NOMO-1 treated with dmso at 0.1 percent for 144 hours (cell line): ENCODE results near the gene ARHGAP42.

ENCODE experiments used
- DNase-seq: peaks from one replicate; lab custom pipeline; 2025; ENCODE audit not compliant: unreplicated experiment; lab: John Stamatoyannopoulos, UW

The ARHGAP42 gene

GRCh38 chr11:100757646-100758045, 70.6 kb downstream of the ARHGAP42 start:
- no peak for DNase-seq

- no peak for DNase-seq
Measured at GRCh38 chr11:100759106-100759505, 72.0 kb downstream of the ARHGAP42 start.

DNA sequence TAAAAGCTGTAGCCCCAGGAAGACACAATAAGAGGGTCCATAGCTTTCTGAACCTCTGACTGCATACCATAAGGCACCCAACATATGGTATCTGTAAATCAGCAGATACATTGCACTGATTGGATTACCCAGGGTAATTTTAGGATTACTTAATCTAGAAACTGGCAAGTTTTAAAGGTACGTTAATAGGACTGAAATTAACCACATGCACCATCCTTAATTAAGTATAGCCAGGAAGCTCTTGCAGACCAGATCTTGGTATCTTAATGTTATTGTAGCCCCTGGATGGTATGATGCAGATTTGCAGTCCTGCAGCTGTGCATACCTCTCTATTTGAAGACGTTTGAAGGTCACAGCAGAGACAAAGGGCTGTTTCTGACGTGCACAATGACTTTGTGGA, 72.8 kb downstream of the ARHGAP42 start:
- no peak for DNase-seq

DNA sequence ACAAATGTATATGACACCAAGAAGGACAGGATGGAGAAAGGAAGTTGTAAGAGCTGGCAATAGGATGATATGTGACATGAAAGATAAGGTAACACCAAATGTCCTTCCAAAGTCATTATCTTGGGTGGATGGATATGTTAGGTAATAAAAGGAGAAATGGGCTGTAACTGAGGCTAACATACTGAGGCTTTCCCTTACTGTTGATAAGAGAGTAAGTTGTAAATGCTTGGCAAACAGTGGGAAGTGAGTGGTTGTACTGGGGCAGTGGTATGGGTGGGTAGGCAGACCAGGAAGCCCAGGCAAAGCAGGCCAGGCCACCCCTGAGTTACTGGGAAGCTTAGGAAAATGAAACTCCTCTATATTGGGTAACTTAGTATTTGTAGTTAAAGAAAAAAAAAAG, 73.7 kb downstream of the ARHGAP42 start:
- peak; percentile 46 for DNase-seq

DNA sequence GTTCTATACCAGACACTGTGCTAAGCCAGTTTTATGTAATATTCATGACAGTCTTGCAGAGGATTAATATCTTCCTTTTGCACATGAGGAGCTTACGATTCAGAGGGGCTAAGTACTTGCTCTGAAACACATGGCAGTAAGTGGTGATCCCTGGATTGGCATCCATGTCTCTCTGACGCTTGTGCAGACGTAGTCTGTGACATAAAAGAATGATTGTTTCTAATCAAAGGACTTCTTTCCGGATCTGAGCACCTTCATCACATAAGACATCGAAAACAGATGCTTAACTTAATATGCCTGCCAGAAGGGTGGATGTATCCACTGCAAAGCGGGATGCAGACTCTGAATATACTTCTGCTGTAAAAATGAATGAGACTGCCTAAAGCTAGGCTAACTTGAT, 74.8 kb downstream of the ARHGAP42 start:
- DNase-seq: no peak

GRCh38 chr11:100766764-100767163, 79.7 kb downstream of the ARHGAP42 start:
- DNase-seq: no peak

- DNase-seq: no peak
Measured at GRCh38 chr11:100769165-100769564, 82.1 kb downstream of the ARHGAP42 start.

- no peak for DNase-seq
Measured at GRCh38 chr11:100769617-100770016, 82.5 kb downstream of the ARHGAP42 start.

- no peak for DNase-seq
Measured at GRCh38 chr11:100774132-100774531, 87.0 kb downstream of the ARHGAP42 start.

GRCh38 chr11:100774859-100775258, 87.8 kb downstream of the ARHGAP42 start:
- DNase-seq: no peak

- DNase-seq: no peak
Measured at GRCh38 chr11:100776212-100776896, 89.3 kb downstream of the ARHGAP42 start.

- DNase-seq: no peak
Measured at GRCh38 chr11:100777103-100777502, 90.0 kb downstream of the ARHGAP42 start.

DNA sequence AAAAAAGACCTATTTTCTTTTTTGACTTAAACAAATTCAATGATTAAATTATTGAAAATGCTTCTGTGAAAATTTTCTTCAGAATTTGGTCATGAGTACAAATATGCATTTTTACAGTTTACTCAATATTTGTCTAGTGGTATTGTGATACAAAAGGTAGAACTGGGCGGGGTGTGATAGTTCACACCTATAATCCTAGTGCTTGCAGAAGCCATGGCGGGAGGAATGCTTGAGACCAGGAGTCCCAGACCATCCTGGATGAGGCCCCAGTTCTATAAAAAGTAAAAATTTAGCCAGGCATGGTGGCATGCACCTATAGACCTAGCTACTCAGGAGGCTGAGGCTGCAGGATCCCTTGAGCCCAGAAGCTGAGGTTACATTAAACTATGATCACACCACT, 90.6 kb downstream of the ARHGAP42 start:
- DNase-seq: no peak

GRCh38 chr11:100778166-100778785, 91.2 kb downstream of the ARHGAP42 start:
- DNase-seq: no peak

GRCh38 chr11:100780470-100780869, 93.4 kb downstream of the ARHGAP42 start:
- DNase-seq: no peak

DNA sequence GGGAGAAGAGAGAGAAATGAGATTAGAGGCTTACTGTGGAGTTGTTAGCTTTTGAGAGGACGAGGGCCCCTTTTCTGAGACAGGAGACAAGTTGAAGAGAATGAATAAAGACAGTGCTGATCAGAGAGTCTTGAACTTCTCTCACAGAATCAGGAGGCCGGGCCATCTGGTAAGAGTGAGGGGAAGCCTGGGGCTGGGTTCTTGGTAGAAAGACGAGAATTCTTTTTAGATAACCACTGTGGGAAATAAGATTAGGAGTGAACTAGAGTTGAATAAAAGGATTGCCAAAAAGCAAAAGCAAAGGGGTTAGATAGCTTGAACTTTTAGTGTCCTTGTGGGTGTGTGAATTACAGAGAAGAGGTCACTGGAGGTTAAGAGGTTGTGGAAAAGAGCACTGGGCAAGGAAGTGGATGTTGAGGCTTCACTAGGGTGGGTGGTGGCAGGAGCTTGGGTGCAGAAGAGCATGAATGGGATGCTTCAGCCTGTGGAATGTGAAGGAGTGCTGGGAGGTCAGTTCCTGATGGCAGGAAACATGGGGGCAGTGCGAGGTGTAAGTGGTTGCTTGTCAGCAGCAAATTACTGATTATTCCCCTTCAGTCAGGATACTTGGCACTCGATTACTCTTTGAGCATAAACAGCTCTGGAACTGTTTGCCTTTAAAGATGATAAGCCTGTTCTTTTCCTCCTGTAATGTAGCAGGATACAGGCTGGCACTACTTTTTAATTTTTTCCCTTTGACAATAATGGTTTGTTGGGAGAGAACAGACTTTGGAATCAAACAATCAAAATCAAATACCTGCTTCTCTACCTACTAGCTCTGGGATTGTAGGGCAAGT, 98.3 kb downstream of the ARHGAP42 start:
- no peak for DNase-seq

DNA sequence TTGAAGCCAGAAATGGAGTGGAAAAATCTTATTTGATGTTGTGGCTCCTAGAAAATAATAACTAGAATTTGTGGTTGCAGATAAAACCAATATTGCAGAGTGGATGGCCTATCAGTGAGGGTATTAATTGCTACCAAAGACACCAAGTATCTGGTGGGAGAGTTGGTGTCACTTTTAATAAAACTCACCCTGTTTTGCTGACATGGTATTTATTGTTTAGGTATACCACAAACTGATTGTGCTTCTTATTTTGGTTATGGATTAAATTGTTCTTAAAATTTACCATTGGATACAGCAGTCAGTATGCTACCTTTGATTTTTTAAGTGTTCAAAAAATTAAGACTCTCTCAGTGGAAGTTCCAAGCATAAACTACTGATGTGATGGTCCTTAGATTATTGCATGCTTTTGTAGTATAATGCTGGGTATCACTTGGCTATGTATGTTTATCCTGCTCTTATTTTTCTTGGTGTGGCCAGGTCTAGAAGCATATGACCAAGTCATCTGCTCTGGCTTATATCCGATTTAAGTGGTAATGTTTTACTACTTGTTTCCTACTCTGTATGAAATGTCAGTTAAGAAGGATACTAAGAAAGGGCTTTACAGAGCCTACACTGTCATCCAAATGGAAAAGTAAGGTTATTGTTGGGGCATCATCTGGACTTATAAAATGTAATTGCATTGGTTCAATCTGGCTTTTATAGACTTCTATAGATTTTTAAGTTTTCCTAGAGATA, 101.6 kb downstream of the ARHGAP42 start:
- DNase-seq: no peak

DNA sequence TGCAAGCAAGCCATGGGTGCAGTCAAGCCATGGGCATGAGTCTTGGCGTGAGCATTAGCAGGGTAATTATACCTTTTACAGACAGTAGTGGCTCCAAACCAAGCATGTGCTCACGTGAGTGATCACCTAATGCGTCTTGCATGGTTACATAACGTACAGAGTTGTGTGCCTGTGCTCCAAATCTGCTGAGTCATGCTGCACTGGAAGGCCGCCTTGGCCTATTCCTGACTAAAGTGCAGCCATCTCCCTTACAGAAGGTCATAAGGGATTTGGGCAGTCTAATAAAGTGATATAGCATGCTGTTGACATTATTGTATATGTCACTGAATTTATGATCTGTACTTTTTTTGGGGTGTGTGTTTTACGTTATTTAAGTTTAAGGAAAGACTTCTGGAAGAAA, 102.4 kb downstream of the ARHGAP42 start:
- DNase-seq: no peak

DNA sequence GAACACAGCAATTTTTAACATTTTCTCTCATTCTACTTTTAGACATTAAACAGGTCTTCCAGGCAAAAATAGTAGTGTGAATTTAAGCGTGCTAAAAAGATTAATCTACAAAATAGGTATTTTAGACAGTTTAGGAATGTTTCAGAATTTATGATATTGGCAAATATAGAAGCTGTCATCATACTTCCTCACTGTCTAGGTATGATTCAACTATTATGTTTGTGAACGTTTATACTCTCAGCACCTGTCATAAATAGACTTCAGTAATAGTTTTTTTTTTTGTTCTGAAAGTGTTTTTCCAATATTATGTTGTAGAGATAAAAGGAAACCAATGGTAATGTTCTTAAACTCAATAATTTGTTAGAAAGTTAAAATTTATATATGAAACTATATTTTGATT, 103.0 kb downstream of the ARHGAP42 start:
- no peak for DNase-seq

- no peak for DNase-seq
Measured at GRCh38 chr11:100791103-100791502, 104.0 kb downstream of the ARHGAP42 start.

- no peak for DNase-seq
Measured at GRCh38 chr11:100791860-100792259, 104.8 kb downstream of the ARHGAP42 start.
